Activated CD8-positive, alpha-beta memory T cell treated with anti-CD3 and anti-CD28 coated beads, Interleukin-2, amount 50 U/mL, for 48 hours (primary cell): ENCODE data around the gene UGT1A7.

ENCODE experiments used
- DNase-seq: peaks from one replicate; pipeline ENCODE4 v3.0.0-alpha.2; 2020

UGT1A7 gene

DNA sequence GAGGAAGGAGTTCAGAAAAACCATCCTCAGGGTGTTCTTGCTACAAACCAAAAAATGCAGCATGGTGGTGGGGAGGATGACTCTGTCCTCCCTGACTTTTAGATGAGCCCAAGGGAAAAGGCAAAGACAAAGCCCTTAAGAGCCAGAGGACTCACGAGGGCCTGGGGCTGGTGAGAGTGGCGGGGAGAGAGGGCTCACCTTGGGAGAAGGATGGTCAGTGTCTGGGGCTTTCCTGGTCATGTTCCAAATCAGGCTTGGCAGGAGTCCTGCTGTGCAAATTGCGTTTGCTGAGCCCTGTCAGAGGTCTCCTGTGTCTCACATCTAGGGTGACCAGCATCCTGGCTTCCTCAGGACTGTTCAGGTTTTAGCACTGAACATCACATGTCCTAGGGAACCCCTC lies 83.1 kb downstream of the UGT1A7 start:
- no peak for DNase-seq

DNA sequence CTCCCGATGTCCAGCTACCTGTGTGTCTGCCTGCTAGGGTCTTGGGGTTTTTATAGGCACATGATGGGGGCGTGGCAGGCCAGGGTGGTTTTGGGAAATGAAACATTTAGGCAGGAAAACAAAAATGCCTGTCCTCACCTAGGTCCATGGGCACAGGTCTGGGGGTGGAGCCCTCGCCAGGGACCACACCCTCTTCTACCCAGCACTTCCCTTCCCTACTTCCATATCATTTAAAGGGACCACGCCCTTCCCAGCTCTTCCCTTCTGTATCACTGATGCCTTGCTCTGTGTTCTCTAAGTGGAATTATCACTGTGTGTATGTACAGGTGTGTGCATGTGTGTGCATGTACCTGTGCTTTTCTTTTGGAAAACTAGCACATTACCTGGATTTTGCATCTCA lies 84.7 kb downstream of the UGT1A7 start:
- no peak for DNase-seq

DNA sequence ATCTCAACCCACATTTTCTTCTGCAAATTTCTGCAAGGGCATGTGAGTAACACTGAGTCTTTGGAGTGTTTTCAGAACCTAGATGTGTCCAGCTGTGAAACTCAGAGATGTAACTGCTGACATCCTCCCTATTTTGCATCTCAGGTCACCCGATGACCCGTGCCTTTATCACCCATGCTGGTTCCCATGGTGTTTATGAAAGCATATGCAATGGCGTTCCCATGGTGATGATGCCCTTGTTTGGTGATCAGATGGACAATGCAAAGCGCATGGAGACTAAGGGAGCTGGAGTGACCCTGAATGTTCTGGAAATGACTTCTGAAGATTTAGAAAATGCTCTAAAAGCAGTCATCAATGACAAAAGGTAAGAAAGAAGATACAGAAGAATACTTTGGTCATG lies 86.4 kb downstream of the UGT1A7 start:
- no peak for DNase-seq

DNA sequence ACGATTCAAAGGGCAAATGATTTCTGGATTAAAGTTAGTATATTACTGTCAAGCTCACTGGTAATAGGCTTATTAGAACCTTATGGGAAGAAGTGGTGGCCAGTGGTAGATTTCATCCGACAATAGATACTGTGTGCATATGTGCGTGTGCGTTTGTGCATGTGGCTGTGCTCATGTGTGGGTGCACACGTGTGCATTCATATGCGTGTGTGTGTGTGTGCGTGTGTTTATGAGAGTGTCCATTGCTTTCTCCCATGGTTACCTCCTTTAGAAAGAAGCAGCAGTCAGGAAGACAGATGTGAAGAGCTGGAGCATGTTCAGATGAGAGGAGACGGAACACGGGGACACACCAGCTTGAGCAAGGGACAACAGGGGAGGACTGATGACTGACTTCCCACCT lies 87.6 kb downstream of the UGT1A7 start:
- no peak for DNase-seq

DNA sequence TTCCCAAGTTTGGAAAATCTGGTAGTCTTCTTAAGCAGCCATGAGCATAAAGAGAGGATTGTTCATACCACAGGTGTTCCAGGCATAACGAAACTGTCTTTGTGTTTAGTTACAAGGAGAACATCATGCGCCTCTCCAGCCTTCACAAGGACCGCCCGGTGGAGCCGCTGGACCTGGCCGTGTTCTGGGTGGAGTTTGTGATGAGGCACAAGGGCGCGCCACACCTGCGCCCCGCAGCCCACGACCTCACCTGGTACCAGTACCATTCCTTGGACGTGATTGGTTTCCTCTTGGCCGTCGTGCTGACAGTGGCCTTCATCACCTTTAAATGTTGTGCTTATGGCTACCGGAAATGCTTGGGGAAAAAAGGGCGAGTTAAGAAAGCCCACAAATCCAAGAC lies 90.5 kb downstream of the UGT1A7 start:
- DNase-seq = no peak

DNA sequence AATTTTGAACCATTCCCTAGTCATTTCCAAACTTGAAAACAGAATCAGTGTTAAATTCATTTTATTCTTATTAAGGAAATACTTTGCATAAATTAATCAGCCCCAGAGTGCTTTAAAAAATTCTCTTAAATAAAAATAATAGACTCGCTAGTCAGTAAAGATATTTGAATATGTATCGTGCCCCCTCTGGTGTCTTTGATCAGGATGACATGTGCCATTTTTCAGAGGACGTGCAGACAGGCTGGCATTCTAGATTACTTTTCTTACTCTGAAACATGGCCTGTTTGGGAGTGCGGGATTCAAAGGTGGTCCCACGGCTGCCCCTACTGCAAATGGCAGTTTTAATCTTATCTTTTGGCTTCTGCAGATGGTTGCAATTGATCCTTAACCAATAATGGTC lies 90.9 kb downstream of the UGT1A7 start:
- no peak for DNase-seq

DNA sequence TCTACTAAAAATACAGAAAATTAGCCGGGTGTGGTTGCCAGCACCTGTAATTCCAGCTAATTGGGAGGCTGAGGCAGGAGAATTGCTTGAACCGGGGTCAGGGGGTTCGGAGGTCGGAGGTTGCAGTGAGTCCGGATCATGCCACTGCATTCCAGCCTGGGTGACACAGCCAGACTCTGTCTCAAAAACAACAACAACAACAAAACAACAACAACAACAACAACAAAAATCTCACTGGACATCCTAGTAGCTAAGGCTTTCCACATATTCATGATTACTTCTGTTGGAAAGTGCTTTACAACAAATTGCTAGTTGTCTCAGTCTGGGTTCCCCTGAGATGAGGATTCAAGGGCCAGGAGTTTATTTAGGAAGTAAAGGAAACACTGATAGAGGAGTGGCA lies 92.2 kb downstream of the UGT1A7 start:
- no peak for DNase-seq

DNA sequence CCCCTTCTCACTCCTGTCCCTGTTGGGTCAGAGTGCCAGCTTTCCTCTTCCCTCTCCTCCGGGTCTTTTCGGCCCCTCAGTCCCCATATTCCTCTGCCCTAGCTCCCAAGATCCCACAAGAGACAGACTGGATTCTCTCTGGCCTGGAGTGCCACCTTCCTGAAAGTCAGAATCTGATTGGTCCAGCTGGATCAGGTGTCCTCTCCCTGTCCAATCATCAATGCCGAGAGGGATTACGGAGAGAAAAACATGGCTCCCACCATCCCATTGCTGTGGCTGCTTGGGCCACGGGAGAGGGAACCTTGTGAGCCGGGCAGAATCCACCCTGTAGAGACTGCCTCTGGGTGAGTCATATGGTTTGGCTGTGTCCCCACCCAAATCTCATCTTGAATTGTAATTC lies 93.7 kb downstream of the UGT1A7 start:
- no peak for DNase-seq

DNA sequence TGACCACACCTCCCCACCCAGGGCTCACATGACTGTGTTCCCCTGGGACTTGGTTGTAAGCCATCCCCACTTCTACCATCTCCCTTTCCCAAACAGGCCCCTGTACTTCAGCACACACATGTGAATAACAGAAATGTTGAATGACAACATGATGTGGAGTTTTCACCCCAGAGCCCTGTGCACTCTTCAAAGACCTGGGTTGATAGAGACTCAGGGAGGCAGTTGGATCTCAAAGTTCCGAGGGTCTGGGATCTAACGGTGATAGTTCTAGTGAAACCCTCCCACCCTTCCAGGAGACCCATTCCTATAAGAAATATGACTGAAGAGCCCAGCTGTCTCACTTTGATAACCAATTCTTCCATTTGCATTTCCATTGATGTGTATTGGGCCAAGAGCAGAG lies 96.3 kb downstream of the UGT1A7 start, which contains the start of gene MROH2A:
Gene MROH2A (plus strand): TSS at position 301 of the 400 bp plus-strand sequence. CDS start 1,029 bp downstream, outside the sequence.
- no peak for DNase-seq

DNA sequence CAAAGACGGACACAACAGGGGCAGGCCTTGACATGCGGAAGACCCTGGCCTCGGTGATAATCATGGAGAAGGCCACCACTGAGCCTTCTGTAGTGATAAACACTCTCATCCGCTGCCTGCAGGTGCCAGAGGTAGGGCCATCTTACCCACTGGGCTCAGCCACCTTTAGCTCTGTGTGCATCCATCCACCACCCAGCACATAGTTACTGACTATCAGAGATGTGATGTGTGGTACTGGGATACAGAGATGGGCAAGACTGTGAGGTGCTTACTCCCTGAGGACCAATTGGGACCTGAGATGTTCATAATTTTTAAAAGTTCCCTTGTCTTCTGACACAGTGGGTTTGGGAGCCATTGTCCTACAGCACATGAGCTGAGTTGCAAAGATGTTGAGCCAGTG lies 98.0 kb downstream of the UGT1A7 start:
- DNase-seq = no peak

DNA sequence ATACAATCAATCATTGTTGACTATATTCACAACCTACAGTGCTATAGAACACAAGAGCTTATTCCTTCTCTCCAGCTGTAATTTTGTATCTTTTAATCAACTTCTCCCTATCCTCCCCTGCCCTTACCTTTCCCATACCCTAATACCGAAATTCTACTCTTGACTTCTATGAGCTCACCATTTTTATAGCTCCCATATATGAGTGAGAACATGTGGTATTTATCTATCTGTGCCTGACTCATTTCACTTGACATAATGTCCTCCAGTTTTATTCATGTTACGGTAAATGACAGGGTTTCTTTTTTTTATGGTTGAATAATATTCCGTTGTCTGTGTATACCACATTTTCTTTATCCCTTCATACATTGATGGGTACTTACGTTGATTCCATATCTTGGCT lies 99.1 kb downstream of the UGT1A7 start:
- no peak for DNase-seq

DNA sequence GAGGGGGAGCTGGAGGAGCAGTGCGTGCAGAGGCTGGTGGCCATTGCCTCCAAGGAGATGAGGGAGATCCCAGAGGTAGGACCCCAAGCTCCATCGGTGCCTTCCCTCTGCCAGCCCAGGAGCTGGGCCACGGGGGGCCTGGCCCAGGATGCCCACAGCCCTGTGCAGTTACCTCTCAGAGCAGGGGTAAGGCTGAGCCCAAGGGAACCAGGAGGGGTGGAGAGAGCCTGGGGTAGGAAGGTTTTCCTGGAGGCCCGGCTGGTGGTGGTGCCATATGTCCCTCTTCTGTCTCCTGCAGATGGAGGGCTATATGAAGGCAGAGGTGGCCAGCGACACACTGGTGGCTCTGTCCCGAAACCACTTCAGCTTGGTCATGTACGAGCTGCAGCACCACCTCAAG lies 107.9 kb downstream of the UGT1A7 start:
- no peak for DNase-seq

DNA sequence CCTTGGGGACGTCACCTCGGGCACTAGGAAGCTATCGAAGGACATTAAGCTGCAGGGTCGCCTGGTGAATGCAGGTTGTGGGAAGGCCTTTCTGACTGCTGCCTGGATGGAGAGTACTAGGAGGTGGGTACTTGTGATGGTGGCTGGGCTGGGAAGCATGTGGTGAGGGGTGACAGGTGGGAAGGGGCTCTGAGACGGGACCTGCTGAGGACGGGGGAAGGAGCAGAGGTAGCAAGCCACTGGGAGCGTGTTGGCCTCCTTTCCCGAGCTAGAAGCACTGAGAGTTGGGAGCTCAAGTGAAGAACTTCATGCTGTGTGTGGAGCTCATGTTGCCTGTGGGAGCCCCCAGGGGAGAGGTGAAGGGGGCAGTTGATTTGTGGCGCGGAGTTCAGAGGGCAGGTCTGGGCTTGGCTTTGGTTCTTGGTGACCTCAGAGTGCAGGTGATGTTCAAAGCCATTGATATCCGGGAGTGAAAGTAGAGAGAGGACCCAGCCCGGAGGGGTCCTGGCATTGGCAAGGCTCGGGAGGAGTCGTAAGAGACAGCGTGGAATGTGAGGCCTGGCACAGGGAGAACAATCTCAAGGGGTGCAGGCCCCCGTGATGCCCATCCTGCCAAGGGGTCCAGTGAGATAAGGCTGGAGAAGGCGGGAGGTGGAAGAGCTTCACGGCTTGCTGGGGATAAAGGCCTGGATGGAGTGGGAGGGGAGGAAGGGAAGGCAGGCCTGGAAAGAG lies 109.6 kb downstream of the UGT1A7 start:
- DNase-seq = no peak

DNA sequence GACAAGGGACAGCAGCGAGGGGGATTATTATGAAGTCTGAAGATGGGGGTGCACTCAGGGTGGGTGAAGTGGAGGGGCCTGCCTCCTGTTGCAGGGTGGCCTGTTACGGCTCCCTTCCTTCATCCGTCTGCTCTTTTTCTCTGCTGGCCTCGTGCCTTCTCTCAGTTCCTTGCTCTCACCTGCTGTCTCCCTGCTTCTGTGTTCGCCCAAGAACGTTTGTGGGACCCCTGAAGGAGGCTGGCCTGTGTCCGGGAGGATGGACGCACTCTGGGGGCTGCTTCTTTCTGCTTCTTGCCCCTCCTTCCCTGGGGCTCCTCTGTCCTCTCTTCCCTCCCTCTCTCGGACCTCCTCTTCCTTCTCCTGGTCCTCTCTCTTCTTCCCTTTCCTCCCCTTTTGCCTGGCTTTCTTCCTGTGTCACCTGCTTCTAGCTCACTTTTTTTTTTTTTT lies 110.2 kb downstream of the UGT1A7 start:
- DNase-seq = no peak

DNA sequence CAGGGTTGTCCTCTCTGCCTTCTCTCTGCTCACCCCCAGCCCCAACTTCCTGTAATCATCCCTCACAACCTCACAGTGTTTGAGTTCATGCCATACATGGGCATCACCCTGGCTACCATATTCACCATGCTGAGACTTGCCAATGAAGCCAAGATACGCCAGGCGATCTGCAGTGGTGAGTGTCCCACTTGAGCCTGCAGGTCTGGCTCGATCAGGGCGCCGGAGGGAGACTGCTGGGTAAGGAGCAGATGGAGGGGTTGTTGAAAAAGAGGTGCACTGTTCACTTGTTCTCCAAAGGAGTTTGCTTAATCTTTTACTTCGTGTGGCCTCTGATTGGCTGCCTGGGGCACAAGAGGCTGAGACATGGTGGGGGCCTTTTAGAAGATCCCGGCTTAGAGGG lies 111.0 kb downstream of the UGT1A7 start:
- no peak for DNase-seq

DNA sequence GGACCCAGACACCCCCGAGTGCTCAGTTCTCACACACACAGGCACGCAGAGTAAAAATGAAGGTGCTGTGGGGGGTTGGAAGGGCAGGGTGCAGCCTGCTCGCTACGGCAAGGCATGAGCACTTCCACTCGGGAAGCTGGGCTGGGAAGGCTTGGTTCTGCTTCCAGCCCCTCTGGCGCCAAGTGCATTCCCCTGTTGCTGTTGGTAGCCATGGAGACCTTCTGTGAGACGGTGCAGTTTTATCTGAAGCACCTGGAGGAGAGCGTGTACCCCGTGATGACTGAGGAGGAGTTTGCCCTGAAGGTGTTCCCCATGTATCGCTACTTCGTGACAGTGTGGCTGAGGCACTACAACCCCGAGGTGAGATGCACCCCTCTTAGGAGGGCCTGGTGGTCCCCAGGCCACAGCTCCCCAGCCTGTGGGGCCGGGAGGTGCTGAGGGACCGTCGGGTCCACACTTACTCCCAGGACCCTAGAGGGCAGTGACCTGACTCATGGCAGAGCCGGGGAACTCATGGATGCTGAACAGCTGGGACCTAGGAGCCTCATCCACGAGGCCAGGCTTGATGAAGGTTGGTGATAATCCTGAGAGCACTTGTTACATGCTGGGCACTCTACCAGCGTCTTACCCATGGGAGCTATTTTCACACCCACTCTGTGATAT lies 111.9 kb downstream of the UGT1A7 start:
- DNase-seq = no peak

DNA sequence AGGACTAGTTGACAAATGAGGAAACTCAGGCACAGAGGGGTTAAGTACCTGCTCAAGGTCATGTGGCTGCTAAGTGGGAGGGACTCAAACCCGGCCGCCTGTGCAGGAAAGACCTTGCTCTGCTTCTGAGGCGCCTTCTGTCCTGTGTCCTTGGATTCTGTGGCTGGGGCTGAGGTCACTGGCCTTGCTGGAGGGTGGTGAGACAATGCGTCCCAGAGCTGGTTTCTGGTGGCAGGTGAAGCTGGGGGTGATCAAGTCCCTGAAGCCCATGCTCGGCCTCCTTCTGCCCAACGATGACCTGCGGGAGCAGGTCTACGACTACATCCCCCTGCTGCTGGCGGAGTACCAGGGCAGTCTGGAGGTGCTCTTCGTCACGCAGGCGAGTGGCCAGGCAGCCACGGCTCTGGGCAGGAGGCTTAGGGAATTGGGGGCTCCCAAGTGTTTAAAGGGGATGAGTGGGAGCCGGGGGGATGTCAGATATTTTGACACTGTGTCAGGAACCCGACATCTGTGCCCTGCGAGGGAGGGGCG lies 112.5 kb downstream of the UGT1A7 start:
- DNase-seq = no peak

DNA sequence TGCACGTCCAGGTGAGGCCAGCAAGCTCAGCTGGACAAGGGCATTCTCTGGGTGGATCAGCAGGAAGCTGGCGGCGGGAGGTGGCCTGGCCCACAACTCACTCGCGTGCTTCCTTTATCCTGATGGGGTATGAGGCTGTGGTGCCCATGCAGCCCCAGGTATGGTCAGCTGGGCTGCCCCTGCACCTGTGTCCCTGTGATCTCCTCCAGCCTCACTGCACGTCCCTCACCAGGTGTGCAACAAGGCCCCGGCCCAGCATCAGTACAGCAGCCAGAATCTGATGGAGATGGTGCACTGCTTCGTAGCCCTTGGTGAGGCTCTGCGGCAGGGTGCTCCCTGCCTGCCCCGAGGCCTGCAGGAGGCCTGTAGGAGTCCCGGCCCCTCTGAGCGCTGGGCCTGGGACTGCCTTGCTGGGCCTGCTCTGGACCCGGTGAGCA lies 114.1 kb downstream of the UGT1A7 start:
- peak; percentile 33 for DNase-seq

DNA sequence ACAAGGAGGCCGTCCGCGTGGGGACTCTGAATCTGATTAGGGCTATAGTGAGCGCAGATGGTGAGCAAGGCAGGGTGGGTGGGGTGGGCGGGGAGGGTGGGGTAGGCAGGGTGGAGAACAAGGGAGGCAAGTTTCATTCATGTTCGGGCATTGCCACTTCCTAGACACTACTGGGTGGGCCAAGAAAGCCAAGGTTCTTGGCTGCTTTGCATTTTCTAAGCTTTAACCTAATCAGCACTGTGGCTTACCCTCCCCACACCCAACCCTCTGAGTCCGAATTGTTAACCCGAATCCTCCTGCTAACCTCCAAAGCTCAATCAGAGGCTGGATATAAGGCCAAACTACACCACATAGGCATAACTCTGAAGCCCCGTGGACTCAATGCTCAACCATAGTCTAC lies 114.6 kb downstream of the UGT1A7 start:
- DNase-seq = no peak

DNA sequence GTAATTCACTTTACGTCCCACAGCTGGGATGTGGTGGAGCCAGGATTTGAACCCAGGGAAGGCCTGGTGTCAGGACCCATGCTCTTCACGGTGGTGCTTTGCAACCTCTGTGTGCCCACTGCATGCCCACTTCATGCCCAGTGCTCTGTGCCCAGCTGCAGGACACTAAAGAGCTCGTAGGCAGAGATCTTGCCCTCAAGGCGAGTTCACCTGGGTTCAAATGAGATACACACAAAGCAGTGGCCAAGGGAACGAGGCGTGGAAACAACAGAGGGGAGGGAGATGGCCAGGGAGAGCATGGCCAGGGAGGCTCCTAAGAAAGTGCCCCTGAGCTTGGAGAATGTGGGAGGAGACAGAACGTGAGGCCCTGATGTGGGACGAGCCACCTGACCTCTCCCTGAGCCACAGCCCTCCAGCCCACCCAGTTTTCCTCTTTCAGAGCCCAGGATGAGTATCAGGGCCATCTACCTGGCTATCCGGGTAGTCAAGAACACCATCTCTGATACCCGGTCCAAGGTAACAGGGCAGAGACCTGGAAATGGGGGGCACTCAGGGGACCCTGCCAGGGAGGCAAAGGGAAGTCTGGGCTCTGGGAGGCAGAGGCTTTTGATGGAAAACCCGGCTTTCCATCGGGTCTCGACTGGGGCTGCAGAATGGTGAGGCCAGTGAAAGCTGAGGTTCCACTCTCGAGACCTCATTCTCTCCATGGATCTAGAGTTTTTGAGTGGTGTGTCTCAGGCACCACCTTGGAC lies 116.8 kb downstream of the UGT1A7 start:
- peak; percentile 20 for DNase-seq

DNA sequence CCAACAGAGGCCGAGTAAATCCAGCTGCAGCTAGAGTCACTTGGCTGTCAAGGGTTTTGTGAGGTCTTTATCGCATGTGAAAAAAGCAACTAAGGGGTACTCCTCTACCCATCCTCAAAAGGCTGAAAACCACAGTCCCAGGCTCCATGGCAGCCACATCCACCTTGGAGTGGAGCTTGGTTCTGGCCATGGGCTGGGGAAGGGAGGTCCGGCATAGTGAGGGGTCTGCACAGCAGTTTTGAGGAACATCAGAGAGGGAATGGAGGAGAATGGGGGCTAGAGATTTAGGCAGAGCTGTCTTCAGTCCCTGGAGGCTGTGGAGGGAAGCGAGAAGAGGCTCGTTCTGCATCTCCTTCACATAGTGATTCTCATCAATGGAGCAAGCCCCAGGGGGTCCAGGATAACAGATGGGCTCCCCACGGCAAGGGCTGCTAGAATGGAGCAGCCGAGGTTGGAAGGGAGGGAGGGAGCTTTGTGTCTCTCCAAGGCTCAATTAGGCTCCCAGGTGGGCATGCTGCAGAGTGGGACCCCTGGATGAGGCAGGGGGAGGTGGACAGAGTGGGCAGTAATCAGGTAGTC lies 117.5 kb downstream of the UGT1A7 start:
- peak; percentile 34 for DNase-seq

DNA sequence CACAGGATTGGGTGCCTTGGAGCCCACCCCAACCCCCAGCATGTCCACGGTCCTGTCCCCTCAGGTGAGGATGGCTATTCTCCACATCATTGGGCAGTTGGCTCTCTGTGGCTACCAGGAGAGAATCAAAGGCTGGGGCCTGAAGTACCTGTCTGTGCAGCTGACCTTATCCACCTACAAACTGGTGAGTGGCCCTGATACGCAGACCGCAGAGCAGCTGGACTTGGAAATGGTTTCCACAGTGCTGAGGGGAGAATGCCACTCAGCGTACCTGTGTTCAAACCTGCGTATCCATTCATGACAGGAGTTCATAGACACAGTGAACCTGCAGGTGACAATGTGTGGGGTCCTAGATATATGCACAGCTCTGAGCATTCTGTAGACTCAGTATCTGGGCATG lies 118.0 kb downstream of the UGT1A7 start:
- DNase-seq = peak; percentile 10

DNA sequence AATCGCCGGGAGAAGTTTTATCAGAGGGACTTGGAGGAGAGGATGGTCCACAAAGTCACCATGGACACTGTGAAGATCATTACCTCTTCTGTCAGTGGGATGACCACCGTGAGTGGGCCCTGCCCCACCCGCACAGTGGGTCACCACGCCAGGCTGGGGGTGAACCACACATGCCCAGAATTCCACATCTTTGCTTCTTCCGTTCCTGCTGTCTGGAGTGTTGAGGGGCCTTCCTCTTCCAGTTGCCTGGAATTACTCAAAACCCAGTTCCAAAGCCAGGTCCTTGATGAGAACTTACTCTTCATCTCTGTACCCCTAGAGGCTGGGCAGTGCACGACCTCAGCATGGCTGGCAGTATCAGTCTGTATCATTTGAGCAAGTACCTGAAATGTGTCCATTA lies 118.5 kb downstream of the UGT1A7 start:
- DNase-seq = peak; percentile 22
